ENCODE measurements around the gene BMPER.

BMPER gene

GRCh38 chr7:34104115-34104514 is 198.8 kb downstream of the BMPER start:
- no peak for TF ChIP-seq CTCF (IDR thresholded peaks at IDR 0.05; ENCODE audit: borderline replicate concordance, control extremely low read depth, extremely low read depth, insufficient read depth, missing control alignments)
- no peak for DNase-seq (ENCODE audit: low spot score)
- in situ Hi-C loops (cut with MboI; ENCODE audit: low sequenced_read_pairs, unreplicated experiment), result no loop called here

GRCh38 chr7:34104992-34105391 is 199.7 kb downstream of the BMPER start:
- no peak for DNase-seq (ENCODE audit: low spot score)
- in situ Hi-C loops (cut with MboI; ENCODE audit: low sequenced_read_pairs, unreplicated experiment), result no loop called here
- TF ChIP-seq CTCF (IDR thresholded peaks at IDR 0.05; ENCODE audit: borderline replicate concordance, control extremely low read depth, extremely low read depth, insufficient read depth, missing control alignments), result no peak

GRCh38 chr7:34107276-34107675 is 201.9 kb downstream of the BMPER start:
- no peak for DNase-seq (ENCODE audit: low spot score)
- in situ Hi-C loops (cut with MboI; ENCODE audit: low sequenced_read_pairs, unreplicated experiment), result no loop called here
- no peak for TF ChIP-seq CTCF (IDR thresholded peaks at IDR 0.05; ENCODE audit: borderline replicate concordance, control extremely low read depth, extremely low read depth, insufficient read depth, missing control alignments)

- no peak for DNase-seq (ENCODE audit: low spot score)
- in situ Hi-C loops (cut with MboI; ENCODE audit: low sequenced_read_pairs, unreplicated experiment), result no loop called here
- TF ChIP-seq CTCF (IDR thresholded peaks at IDR 0.05; ENCODE audit: borderline replicate concordance, control extremely low read depth, extremely low read depth, insufficient read depth, missing control alignments), result no peak
Measured at GRCh38 chr7:34108165-34108564, 202.8 kb downstream of the BMPER start.

- no peak for DNase-seq (ENCODE audit: low spot score)
- no peak for TF ChIP-seq CTCF (IDR thresholded peaks at IDR 0.05; ENCODE audit: borderline replicate concordance, control extremely low read depth, extremely low read depth, insufficient read depth, missing control alignments)
- in situ Hi-C loops (cut with MboI; ENCODE audit: low sequenced_read_pairs, unreplicated experiment), result no loop called here
Measured at GRCh38 chr7:34109936-34110780, 204.8 kb downstream of the BMPER start.

GRCh38 chr7:34111031-34111430 is 205.7 kb downstream of the BMPER start:
- no peak for TF ChIP-seq CTCF (IDR thresholded peaks at IDR 0.05; ENCODE audit: borderline replicate concordance, control extremely low read depth, extremely low read depth, insufficient read depth, missing control alignments)
- DNase-seq (ENCODE audit: low spot score), result no peak
- in situ Hi-C loops (cut with MboI; ENCODE audit: low sequenced_read_pairs, unreplicated experiment), result no loop called here

All from GM13976 (cell line).